HG02759 (cell line): ENCODE measurements around the gene SLC6A5.

Source experiments
- ATAC-seq: cut with Tn5 transposase; IDR thresholded peaks from one replicate; pipeline ENCODE4 v1.9.1; 2021; ENCODE audit warnings: mild to moderate bottlenecking, moderate library complexity; ENCODE audit not compliant: unreplicated experiment

The SLC6A5 gene

DNA sequence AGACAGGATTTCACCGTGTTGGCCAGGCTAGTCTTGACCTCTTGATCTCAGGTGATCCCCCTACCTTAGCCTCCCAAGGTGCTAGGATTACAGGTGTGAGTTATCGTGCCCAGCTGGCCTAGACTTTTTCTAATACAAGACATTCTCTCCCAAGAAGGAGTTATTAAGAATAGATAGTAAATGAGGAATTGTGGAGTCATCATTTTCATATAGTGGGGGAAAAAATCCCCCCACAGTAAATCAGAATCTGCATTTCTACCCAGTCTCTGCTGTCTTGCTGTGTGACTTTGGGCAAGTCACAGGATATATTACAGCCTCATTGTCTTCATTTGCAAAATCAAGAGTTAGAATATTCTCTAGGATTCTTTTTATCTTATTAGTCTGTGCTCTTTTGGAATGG lies 21.6 kb downstream of the SLC6A5 start:
- no peak for ATAC-seq

DNA sequence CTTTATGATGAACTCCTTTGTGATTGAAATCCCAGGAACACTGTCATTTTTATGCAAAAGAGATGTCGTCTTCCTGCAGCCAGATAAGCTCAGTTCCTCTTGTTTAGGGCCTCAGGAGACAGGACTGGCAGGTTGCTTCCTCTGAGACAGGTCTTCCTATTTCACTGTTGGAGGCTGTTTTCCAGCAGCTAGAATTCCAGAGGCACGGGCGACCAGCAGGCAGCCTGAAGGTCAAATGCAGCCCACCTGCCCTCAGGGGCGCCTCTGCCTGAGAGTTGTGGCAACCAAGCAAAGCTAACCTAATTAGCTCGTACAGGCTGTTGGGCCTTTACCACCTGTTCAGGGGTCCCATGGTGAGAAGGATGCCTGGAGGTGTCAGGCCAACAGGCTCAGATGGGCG lies 22.3 kb downstream of the SLC6A5 start:
- ATAC-seq = no peak

- ATAC-seq = no peak
Observed at GRCh38 chr11:20623252-20623651, 23.8 kb downstream of the SLC6A5 start.

GRCh38 chr11:20626279-20626678 lies 26.9 kb downstream of the SLC6A5 start:
- no peak for ATAC-seq

GRCh38 chr11:20627026-20627425 lies 27.6 kb downstream of the SLC6A5 start:
- no peak for ATAC-seq

DNA sequence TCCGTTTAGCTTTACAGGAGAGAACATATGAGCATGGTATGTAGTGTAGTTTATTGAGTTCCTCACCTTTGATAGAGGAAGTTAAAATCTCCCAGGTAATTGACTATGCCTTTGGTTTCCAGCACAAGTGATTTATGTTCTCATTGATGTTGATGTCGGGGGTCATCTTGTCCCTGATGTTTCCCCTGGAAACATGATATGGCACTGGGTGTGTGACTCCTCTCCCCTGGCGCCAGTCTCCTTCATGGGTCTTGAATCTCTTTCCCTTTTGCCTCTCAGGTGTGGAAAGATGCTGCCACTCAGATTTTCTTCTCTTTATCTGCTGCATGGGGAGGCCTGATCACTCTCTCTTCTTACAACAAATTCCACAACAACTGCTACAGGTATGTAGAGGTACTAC lies 28.3 kb downstream of the SLC6A5 start:
- ATAC-seq = no peak

- ATAC-seq = no peak
Observed at GRCh38 chr11:20631519-20632168, 32.2 kb downstream of the SLC6A5 start.

- no peak for ATAC-seq
Observed at GRCh38 chr11:20632169-20632532, 32.7 kb downstream of the SLC6A5 start.

DNA sequence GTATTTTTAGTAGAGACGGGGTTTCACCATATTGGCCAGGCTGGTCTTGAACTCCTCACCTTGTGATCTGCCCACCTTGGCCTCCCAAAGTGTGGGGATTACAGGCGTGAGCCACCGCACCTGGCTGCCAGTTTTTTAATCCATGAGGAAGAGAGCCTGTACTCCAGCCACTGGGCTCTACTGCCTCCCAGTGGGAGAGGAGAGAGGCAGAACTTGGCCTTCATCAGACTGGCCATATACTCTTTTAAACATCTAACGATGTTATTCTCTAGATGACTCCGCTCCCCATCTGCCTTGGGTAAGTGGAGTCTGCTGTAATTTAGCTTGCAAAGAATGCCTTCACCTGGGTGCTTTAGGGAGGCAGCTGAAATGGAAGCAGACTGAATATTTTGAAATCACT lies 34.6 kb downstream of the SLC6A5 start:
- ATAC-seq = no peak

DNA sequence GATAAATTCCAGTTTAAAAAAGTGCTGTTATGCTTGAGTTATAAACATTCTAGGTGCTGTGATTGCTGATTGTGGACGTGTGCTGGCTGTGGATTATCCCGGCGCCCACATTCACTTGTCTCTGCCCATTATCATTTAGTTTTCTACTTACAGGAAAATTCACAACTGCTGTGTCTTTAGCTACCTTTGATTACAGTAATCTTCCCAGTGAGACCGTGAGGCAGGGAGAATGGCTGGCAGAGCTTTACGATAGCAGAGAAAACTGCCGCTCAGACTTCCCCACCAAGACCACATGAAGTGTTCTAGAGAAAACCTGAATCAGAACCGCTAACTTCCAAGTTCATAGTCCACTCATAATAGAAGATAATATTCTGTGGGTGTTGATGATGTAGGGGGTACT lies 35.4 kb downstream of the SLC6A5 start:
- no peak for ATAC-seq

GRCh38 chr11:20638074-20638473 lies 38.7 kb downstream of the SLC6A5 start:
- ATAC-seq = no peak

GRCh38 chr11:20639688-20640087 lies 40.3 kb downstream of the SLC6A5 start:
- no peak for ATAC-seq

DNA sequence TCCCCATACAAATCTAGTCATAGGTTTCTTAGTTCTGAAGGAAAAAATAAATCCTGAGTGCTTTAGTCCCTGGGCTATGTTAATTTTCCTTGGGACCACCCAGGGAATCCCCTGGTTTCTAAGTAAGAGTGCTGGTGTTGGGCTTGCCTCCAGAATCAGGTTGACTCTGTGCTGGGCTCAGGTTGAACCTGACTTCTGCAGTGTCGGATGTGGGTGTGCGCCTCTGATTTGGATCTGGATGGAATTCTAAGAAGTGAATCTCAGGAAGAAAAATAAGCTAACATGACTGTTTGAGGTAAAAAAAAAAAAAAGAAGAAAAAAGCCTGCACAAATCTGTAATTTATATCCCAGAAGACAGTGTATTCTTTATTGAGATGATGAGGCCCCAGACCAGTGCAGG lies 41.0 kb downstream of the SLC6A5 start:
- no peak for ATAC-seq

DNA sequence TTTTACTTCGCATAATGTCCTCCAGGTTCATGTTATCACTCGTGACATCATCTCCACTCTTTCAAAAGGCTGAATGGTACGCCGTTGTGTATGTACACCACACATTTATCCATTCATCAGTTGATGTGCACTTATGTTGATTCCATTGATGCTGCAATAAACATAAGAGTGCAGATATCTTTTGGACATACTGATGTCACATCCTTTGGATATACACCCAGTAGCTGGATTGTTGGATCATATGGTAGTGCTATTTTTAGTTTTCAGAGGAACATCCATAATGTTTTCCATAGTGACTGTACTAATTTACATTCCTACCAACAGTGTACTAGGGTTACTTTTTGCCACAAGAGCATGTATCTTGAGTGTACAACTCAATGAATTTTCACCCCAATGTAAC lies 45.0 kb downstream of the SLC6A5 start:
- ATAC-seq = no peak

GRCh38 chr11:20647976-20648565 lies 48.7 kb downstream of the SLC6A5 start:
- ATAC-seq = peak; percentile 88

- ATAC-seq = no peak
Observed at GRCh38 chr11:20652150-20652806, 52.9 kb downstream of the SLC6A5 start.

DNA sequence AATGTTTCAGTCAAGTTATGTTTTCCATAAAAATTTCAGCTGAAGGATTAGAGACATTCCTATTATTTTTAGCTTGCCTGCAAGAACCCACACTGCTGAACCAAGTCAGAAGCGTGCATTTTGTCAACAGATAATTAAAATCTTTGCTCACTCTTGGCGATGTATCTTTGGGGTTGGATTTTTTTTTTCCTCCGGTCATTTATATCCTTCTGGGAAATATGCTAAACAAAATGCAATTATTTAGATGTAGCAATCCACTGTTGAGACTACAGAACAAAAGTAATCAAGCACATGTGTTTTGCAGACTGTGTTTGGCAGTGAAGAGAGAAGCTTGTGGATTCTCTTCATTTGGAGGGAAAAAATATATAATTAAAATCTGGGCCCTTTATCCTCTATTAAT lies 54.6 kb downstream of the SLC6A5 start:
- no peak for ATAC-seq

- ATAC-seq = no peak
Observed at GRCh38 chr11:20656901-20657300, 57.5 kb downstream of the SLC6A5 start.

GRCh38 chr11:20658135-20658534 lies 58.7 kb downstream of the SLC6A5 start:
- no peak for ATAC-seq

DNA sequence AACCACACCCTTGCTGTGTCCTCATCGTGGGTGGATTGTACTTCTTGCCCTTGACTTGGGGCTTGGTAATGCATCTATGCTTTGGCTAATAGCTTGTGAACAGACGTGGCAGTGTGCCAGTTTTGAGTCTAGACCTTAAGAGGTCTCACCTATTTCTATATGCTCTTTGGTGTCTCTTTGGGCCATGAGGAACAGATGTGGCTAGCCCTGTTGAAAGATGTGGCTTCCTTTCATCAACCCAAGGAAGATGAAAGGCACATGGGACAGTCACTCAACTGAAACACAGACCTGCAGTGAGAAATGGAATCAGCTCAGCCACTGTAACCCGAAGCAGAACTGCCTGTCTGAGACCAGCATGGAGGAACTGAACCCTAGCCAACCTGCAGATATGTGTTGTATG lies 62.0 kb downstream of the SLC6A5 start:
- ATAC-seq = no peak

DNA sequence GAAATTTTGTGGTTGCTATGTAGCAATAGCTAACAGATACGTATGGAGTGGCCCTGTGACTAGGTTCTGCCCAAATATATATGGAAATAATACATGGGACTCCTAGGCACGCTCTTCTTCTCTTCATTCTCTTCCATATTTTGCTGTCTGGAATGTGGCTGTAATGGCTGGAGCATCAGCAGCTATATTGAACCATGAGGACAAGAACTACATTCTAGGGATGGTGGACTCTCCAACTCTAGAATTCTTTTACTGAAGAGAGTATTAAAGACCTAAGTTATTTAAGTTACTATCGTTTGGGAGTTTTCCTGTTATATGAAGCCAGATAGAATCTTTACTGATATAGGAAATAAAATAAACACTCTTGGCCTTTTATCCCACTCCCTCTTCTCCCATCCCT lies 62.4 kb downstream of the SLC6A5 start:
- no peak for ATAC-seq

DNA sequence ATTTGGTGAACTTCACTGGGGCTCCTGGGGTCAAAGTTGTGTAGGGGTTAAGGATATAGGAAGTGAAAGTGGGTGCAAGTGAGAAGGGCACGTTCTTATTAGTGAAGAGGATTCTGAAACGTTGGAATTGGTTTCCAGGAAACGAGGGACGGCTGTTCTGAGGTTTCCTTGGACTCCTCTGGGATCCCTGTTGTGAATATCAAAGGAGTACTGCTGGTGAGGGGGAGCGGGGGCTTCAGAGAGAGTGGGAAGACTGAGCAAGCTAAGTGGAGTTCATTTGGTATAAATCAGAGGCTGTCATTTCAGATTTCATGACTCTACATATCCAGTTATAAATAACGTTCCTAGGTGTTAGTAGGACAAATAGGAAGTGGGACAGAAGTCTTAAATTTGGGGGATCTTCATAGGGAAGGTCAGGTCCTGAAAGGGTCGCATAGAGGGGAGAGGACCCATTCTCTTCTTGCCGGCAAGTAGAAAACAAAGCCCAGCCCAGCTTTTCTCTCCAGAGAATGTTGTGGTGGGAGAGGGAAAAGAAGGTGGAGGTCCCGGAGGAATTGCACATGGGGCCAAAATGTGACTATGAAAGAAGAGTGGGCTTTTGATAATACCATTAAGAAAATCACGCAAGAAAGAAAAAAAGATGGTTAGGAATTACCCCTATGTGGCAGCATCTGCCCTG lies 68.9 kb downstream of the SLC6A5 start:
- no peak for ATAC-seq
